GM13977 (cell line): ENCODE data around the gene EEIG1.
A peak's percentile ranks its signal among the peaks of the same experiment; 100 is the strongest.

Experiments used
- DNase-seq: peaks from one replicate; pipeline ENCODE4 v3.0.0; 2012; ENCODE audit warnings: low spot score
- CTCF ChIP-seq: IDR thresholded peaks from 2 replicates; pipeline ENCODE4 v1.5.1; 2012; ENCODE audit warnings: mild to moderate bottlenecking, control low read depth; ENCODE audit not compliant: insufficient read depth; ENCODE audit errors: extremely low read depth, missing control alignments
- in situ Hi-C: fragments of 300-500 bp; cut with MboI; formaldehyde crosslinking; loops from one replicate; pipeline ENCODE4 v1.12.0; 2022; ENCODE audit warnings: low sequenced_read_pairs, low pct_unique_long_range_greater_than_20kb, mixed read lengths, inconsistent platforms; ENCODE audit not compliant: unreplicated experiment

EEIG1 gene

DNA sequence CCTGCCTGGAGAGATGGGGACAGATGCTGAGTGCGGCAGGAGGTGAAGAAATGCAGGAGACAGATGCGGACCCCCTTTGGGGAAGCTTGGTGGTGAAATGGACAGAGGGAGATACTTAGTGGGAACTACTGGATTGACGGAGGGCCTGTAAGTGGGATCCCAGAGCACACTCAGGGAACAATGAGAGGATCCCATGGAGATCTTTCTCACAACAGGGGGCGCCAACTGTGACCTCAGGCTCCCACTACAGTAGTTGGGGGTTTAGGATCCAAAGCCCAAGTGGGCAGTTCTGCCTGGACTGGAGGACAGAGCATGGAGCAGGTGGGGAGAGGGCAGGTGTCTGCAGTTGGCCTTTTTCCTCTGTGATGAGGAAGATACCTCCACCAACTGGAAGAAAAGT, 46.5 kb downstream of the EEIG1 start:
- in situ Hi-C loops, result no loop called here
- DNase-seq, result no peak
- TF ChIP-seq CTCF, result no peak

DNA sequence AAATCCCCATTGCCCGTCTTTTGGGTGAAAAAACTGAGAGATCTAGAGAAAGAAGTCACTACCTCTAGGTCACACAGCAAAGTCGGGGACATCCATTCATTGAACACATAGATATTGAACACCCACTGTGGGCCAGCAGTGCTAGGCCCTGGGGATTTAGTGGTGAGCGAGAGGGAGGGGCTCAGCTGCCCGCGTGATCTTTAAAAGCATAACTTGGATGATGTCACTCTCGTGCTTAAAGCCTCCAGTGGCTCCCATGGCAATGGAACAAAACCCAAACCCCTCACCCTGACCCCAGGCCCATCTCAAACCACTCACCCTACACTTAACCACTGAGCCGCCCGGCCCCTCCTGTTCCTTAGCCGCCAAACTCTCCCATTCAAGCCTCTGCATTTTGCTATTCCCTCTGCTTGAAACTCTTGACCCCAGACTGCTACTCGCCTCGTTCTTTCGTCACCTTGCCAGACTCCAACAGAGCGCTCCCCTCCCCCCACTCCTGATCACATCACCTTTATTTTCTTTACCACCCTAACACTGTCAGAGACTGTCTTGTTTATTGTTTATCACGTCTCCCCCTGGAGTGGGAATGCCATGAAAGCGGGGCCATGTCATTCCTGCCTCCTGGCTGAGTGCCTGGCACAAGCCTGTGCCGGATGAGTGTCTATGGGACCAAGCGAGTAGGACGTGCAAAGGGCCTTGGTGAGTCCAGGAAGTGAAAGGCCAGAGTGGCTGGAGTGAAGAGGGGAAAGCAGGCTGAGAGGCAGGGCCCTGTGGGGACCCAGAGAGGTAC, 49.5 kb downstream of the EEIG1 start:
- peak; percentile 79 for DNase-seq
- no peak for TF ChIP-seq CTCF
- in situ Hi-C loops, result no loop called here
